ENCODE results near the gene HFE.

- TF ChIP-seq CTCF (IDR thresholded peaks at IDR 0.05), result no peak
- no peak for TF ChIP-seq POLR2A (IDR thresholded peaks at IDR 0.05)
- TF ChIP-seq POLR2AphosphoS5 (IDR thresholded peaks at IDR 0.05), result no peak
- TF ChIP-seq EP300 (IDR thresholded peaks at IDR 0.05), result no peak
Observed at GRCh38 chr6:26136321-26136720, 49.1 kb downstream of the HFE start.
